DMS53 treated with DMSO at 0.1 percent for 48 hours (cell line): ENCODE data around the gene HTR2B.
"Not testable (repeated sequence)": the region's sequence is repeated elsewhere in the genome, so short reads cannot be mapped to it uniquely, and the experiment has no call there.

ENCODE experiments used
- DNase-seq: peaks from one replicate; lab custom pipeline; 2025; ENCODE audit not compliant: unreplicated experiment; lab: John Stamatoyannopoulos, UW

The HTR2B gene

GRCh38 chr2:231134910-231135655 lies 10.2 kb upstream of the HTR2B start:
- DNase-seq, result no peak

- DNase-seq, result no peak
Measured at GRCh38 chr2:231133365-231134099, 8.7 kb upstream of the HTR2B start.

- no peak for DNase-seq
Measured at GRCh38 chr2:231132129-231132528, 7.3 kb upstream of the HTR2B start.

- DNase-seq, result no peak
Measured at GRCh38 chr2:231130336-231131056, 5.7 kb upstream of the HTR2B start.

GRCh38 chr2:231129216-231129615 lies 4.4 kb upstream of the HTR2B start:
- no peak for DNase-seq

GRCh38 chr2:231128541-231128940 lies 3.7 kb upstream of the HTR2B start:
- no peak for DNase-seq

GRCh38 chr2:231127936-231128335 lies 3.1 kb upstream of the HTR2B start:
- no peak for DNase-seq

- DNase-seq, result no peak
Measured at GRCh38 chr2:231127480-231127879, 2.6 kb upstream of the HTR2B start.

- DNase-seq, result no peak
Measured at GRCh38 chr2:231126123-231126522, 1.3 kb upstream of the HTR2B start.

GRCh38 chr2:231123362-231123898 lies 1.4 kb downstream of the HTR2B start:
- DNase-seq, result no peak

- no peak for DNase-seq
Measured at GRCh38 chr2:231118614-231118942, 6.3 kb downstream of the HTR2B start.

- DNase-seq, result no peak
Measured at GRCh38 chr2:231117922-231118613, 6.8 kb downstream of the HTR2B start.

- DNase-seq, result no peak
Measured at GRCh38 chr2:231117148-231117547, 7.7 kb downstream of the HTR2B start.

- no peak for DNase-seq
Measured at GRCh38 chr2:231115651-231116050, 9.2 kb downstream of the HTR2B start.

- no peak for DNase-seq
Measured at GRCh38 chr2:231113489-231113888, 11.4 kb downstream of the HTR2B start.

GRCh38 chr2:231111987-231112386 lies 12.9 kb downstream of the HTR2B start:
- no peak for DNase-seq

GRCh38 chr2:231110551-231110950 lies 14.3 kb downstream of the HTR2B start:
- no peak for DNase-seq

- DNase-seq, result peak; percentile 23
Measured at GRCh38 chr2:231104115-231104713, 20.6 kb downstream of the HTR2B start.

GRCh38 chr2:231102772-231103171 lies 22.1 kb downstream of the HTR2B start:
- DNase-seq, result no peak

GRCh38 chr2:231100990-231101389 lies 23.9 kb downstream of the HTR2B start:
- no peak for DNase-seq

- DNase-seq, result not testable (repeated sequence)
Measured at GRCh38 chr2:231100321-231100720, 24.5 kb downstream of the HTR2B start.
